SU-DHL-6 (cell line): ENCODE results near the gene CLEC14A.

Experiments
- EZH2phosphoT487 ChIP-seq: fragments of 200-600 bp; sonication (generic), shearing (Covaris generic); conservative IDR thresholded peaks from 2 replicates; pipeline ENCODE4 v1.6.1; 2018; ENCODE audit warnings: mild to moderate bottlenecking, antibody characterized with exemption, low read length, moderate library complexity, mixed read lengths
- TF ChIP-seq, protein P1 (sequence below): fragments of 200-600 bp; sonication (generic); IDR thresholded peaks from one replicate; pipeline ENCODE4 v1.5.1; 2017; ENCODE audit warnings: antibody characterized with exemption, mild to moderate bottlenecking, low read length, moderate library complexity; ENCODE audit not compliant: insufficient read depth, poor library complexity, severe bottlenecking

DNA sequence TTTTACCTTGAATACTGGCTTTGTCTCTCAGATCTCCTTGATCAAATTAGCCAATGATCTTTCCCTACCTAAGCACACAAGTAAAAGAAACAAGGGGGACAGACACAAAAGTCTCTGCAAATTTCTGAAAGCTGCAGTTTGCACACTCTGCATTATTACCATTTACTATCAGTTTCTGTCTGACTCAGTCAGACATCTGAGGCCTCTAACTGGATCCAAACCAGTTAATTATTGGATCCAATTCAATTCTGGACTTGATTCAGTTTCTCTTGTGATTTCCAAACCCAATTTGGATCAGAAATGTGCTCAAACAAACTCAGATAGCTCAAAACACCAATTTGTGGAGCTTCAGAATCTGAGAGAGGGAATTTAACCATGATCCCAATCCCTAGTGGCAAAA lies 31.6 kb downstream of the CLEC14A start:
- TF ChIP-seq, protein P1, sequence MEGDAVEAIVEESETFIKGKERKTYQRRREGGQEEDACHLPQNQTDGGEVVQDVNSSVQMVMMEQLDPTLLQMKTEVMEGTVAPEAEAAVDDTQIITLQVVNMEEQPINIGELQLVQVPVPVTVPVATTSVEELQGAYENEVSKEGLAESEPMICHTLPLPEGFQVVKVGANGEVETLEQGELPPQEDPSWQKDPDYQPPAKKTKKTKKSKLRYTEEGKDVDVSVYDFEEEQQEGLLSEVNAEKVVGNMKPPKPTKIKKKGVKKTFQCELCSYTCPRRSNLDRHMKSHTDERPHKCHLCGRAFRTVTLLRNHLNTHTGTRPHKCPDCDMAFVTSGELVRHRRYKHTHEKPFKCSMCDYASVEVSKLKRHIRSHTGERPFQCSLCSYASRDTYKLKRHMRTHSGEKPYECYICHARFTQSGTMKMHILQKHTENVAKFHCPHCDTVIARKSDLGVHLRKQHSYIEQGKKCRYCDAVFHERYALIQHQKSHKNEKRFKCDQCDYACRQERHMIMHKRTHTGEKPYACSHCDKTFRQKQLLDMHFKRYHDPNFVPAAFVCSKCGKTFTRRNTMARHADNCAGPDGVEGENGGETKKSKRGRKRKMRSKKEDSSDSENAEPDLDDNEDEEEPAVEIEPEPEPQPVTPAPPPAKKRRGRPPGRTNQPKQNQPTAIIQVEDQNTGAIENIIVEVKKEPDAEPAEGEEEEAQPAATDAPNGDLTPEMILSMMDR, result no peak
- TF ChIP-seq EZH2phosphoT487, result no peak
